Superior temporal gyrus (tissue), 1 donor: ENCODE measurements around the gene PRPH2.
"Not testable (repeated sequence)": the region's sequence is repeated elsewhere in the genome, so short reads cannot be mapped to it uniquely, and the experiment has no call there.

Source experiments
- DNase-seq: peaks from one replicate; pipeline ENCODE4 v3.0.0-alpha.2; 2016; ENCODE audit errors: extremely low spot score

Gene PRPH2

DNA sequence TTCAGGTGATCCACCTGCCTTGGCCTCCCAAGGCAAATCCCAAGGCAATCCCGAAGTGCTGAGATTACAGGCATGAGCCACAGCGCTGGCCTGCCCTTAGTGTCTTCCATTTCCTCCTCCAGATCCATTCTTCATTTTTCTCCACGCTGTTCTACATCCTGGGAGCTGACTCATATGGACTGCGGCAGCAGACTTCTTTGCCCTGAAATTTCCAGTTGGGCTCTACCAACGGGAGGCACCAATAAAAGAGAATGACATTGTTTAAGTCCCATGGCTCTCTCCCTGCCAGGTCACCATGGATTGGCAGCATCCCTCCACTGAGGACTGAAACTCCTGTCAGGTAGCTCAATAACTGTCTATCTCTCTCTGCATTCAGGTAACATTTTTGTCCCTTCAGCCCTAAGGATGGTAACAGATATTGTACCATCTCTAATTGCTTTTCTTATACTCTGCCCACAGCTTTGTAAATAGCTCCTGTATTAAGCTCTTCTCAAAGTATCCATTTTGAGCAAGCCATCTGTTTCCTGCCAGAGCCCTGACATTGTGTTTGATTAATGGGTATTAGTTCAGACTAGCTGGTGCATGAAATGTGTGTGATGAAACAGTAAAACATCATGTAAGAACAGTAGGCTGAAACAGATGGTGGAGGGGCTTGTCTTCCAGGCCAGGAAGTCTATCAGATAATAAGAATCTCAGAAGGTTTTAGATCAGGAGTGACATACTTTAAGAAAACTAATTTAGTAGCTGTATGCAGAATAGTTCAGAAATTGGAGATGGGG, 19.9 kb upstream of the PRPH2 start:
- DNase-seq: no peak

- DNase-seq: no peak
These were observed 18.3 kb upstream of the PRPH2 start for GRCh38 chr6:42740725-42741124.

GRCh38 chr6:42735976-42736375, 13.6 kb upstream of the PRPH2 start:
- no peak for DNase-seq

GRCh38 chr6:42733867-42734481, 11.6 kb upstream of the PRPH2 start:
- DNase-seq: not testable (repeated sequence)

- DNase-seq: no peak
These were observed 7.3 kb upstream of the PRPH2 start for GRCh38 chr6:42729731-42730130.

DNA sequence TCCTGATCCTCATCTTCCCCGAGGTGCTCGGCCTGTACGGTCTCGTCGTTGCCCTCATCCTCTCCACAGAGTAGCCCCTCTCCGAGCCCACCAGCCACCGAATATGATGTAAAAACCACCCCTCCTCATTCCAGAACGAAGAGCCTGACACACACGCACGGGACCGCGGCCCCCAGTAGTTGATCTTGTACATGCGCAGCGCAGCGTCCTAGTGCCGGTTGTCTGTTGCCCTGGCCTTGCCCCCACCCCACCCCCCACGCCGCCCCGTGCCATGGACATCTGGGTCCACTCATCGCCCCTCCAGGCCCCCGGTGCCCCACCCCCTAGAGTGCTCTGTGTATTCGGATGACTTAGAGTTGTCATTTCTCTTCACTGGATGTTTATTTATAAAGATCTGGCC, 5.2 kb upstream of the PRPH2 start:
- no peak for DNase-seq

DNA sequence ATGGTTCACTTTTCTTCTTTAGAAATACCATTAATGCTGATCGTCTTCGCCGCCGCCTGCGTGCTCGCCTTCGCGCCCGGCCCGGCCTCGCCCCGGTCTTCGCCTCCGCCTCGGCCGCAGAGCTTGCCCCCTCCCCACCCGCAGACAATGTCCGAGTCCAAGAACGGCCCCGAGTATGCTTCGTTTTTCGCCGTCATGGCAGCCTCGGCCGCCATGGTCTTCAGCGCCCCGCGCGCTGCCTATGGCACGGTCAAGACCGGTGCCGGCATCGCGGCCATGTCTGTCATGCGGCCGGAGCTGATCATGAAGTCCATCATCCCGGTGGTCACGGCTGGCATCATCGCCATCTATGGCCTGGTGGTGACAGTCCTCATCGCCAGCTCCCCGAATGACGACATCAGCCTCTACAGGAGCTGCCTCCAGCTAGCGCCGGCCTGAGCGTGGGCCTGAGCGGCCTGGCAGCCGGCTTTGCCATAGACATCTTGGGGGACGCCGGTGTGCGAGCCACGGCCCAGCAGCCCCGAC, 4.8 kb upstream of the PRPH2 start:
- DNase-seq: peak; percentile 18

- peak; percentile 94 for DNase-seq
These were observed 4.2 kb upstream of the PRPH2 start for GRCh38 chr6:42726485-42727086.

DNA sequence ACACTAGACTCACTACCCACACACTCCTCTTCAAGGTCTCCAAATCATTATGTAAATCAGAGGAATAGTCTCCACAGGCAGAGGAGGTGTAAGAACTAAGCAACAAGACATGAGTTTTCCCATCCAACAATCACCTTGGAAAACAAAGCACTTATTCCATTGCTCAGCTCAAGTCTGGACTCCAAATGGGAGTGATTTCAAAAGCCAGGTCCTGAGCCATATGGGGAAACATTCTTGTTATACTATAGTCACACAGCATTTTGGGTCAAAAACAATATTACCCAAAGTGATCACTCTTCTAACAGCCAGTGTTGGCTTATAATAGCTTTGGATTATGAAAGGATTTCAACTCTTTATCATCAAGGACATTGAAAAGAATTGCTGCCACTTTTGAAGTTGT, 3.6 kb upstream of the PRPH2 start:
- no peak for DNase-seq

GRCh38 chr6:42724825-42725224, 2.4 kb upstream of the PRPH2 start:
- no peak for DNase-seq

DNA sequence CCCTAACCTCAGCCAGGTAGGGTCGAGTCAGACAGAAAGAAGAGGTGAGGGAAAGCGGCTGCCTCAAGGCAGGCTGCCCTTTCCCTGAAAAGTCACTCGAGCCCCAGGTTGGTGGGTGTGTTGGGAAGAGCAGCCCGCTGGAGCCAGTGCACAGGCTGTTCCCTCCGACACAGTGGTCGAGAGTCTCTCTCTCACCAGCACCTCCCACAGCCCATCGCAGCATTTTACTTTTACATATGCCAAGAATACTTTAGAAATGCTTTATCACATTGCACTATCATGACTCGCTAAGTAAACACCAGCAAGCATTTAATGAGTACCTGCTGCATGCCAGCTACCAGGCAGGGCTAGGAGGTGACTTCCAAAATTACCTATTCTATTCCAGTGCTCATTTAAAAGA, 1.7 kb downstream of the PRPH2 start:
- DNase-seq: no peak

GRCh38 chr6:42715871-42716270, 6.5 kb downstream of the PRPH2 start:
- no peak for DNase-seq

DNA sequence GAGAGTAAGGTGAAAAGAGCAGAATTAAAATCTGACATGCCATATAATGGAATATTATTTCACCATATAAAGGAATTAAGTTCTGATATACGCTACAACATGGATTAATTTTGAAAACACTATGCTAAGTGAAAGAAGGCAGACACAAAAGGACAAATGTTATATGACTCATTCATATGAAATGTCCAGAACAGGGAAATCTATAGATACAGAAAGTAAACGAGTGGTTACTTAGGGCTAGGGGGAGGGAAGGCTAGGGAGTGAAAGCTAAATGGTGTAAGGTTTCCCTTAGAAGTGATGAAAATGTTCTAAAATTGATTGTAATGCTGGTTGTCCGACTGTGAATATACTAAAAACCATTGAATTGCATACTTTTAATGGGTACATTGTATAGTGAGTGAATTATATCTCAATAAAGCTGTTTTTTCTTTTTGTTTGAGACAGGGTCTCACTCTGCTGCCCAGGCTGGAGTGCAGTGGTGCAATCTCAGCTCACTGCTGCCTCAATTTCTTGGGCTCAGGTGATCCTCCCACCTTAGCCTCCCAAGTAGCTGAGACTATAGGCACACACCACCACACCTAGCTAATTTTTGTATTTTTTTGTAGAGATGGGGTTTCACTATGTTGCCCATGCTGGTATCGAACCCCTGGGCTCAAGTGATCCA, 8.2 kb downstream of the PRPH2 start:
- DNase-seq: no peak

GRCh38 chr6:42711930-42712329, 10.5 kb downstream of the PRPH2 start:
- no peak for DNase-seq

DNA sequence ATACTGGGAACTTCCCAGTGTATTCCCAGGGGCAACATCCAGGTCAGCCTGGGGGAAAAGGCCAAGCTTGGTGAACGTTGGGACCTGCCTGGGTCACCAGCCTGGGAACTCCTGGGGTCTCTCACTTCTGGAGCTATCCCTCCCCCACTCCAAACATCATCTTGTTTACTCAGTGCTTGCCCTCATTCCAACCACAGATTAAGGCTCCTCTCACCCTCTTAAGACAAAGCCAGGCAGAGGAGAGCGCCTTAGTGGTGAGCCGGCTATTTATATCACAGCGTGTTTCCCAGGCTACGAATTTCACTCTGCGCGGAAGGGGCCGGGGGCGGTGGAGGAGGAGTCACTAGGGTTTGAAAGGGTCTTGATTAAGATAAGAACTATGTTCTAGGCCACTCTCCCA, 12.1 kb downstream of the PRPH2 start:
- no peak for DNase-seq

DNA sequence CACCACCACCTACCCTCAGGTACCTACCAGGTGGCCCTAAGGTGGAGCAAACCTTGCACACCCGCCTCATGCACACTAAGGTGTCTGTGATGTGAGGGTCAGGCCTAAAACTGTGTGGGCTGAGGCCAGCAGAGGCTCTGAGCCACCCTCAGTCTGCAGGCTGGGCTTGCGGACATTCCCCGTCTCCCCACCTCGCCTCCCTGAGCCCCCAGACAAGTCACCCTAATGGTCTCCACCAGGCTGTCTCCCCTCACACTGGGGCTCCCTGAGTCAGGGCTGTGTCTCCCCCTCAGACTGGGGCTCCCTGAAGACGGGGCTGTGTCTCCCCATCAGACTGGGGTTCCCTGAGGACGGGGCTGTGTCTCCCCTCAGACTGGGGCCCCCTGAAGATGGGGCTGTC, 12.5 kb downstream of the PRPH2 start:
- no peak for DNase-seq

- no peak for DNase-seq
These were observed 14.3 kb downstream of the PRPH2 start for GRCh38 chr6:42708096-42708495.

DNA sequence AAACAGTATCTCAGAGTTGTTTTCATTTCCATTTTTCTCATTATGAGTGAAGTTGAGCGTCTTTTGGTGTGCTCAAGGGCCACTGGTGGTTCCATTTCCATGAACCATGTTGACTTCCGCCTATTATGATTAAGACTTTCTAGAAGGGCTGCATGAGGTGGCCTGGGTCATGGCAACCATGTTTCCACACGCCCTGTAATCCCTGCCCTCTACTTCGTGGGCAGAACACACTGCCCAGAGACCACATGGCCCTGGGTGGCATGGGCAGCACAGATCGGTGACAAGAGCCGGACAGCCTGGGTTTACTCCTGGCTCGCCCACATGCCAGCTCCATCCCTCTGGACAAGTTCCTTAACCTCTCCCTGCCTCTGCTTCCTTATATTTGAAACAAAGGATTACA, 14.8 kb downstream of the PRPH2 start:
- DNase-seq: no peak

DNA sequence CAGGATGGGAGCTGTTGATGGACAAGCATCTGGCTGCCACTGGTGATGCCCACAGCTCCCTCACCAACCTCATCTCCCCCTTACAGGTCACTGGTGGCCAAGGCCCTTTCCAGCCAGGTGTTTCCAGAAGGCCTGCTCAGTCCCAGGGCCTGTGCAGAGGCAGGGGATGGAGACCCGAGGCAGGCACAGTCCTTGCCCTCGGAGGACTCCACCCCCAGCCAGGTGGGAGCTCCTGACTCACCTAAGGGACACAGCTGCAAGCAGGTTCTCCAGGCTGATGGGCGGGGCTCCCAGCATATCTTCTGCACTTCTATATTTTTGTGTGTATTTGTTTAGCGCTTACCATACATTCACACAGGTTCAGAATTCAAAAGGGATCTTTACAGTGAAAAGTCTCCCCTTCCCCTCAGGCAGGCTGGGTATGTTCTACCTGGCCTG, 17.4 kb downstream of the PRPH2 start:
- no peak for DNase-seq

GRCh38 chr6:42704251-42704936, 18.0 kb downstream of the PRPH2 start:
- DNase-seq: no peak

- not testable (repeated sequence) for DNase-seq
These were observed 19.6 kb downstream of the PRPH2 start for GRCh38 chr6:42702786-42703185.

GRCh38 chr6:42702200-42702599, 20.2 kb downstream of the PRPH2 start:
- no peak for DNase-seq
